Measurements from ENCODE around the gene MMD2.

MMD2 gene

DNA sequence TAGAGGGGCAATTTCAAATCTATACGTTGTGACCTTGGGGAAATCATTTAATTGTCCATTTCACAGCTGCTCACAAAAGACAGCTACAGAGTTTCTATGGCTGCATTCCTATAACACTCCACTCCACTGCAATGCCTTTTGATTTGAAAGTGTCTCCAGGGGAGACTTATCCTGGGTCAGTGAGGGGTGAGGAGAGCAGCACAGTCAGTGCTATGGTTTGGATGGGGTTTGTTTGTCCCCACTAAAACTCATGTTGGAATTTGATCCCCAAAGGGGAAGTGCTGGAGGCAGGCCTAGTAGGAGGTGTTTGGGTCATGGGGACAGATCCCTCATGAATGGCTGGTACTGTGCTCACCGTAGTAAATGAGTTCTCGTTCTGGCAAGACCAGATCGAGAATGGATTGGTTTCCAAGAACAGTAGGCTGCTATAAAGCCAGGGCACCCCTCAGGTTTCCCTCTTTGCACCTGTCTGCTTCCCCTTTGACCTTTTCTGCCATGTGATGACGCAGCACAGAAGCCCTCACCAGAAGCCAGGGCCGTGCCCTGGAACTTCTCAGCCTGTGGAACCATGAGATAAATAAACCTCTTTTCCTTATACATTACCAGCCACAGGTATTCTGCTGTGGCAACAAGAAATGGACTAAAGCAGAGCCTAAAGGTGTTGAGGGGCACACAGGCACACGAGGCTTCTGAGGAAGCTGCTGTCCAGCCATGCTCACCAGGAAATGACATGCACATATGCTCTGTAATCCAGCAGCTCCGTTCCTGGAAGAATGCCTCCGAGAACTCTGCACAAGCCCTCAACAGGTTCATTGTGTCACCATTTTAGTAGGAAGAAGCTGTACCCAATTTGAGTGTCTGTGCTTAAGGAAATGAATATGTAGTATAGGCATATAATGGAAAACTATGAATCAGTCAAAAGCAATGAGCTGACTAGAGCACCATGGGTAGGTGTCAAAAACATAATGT lies 92.2 kb downstream of the MMD2 start:
- DNase-seq: no peak

DNA sequence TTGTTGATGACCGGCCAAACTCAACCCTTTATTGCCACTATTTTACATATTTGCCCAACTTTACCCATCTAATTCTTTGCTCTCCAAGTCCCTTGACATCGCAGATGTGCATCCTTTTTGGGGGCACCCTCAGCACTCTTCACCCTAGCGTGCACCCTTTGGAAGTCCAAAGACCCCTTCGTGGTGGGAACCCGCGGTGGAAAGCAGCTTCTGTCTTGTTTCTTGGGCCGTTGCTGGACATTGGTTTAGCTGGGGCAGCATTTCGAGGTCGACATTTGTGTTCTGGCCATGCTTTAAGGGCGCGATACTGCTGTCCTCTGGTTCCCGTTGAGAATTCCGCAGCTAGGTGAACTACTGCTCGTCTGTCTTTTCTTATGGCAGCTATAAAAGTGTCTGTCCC lies 96.8 kb downstream of the MMD2 start:
- DNase-seq: no peak

DNA sequence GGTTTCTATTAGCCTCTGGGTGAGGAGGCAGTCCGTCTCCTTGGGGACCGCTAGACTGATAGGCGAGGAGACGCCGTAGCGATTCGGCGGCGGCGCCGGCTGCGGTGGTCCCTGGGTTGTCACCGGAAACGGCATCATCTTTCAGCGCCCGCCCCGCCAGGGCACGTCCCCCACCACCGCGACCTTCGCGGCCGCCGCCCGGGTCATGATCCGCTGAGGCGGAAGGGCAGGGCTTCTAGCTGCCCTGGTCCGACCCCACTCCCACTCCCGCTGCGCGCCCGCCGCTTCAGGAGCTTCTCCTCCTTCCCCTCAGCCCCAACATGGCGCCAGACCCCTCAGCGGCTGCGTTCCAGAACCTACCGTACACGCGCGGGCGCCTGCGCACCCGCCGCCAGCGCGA lies 97.3 kb downstream of the MMD2 start, which contains the start of gene PAPOLB:
PAPOLB (minus strand) TSS at position 358 of the 400 bp plus-strand sequence; CDS start at position 138, 220 bp downstream.
- DNase-seq: no peak

DNA sequence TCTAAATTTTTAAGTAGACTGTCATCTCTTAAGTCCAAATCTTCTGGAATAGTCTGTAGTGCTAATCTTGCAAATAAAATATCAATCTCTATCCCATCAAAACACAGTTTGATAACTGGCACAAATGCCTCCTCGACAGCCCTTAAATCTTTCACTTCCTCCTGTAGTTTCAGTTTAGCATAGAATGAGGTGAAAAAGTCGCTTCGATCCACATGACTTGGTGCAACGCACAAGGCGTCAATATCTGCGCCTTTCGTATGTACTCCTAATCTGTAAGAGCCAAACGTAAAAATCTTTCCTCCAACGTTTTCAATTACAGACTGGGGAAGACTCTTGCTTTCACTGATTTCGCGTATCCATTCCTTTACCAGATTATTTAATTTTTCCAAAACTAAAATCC lies 97.8 kb downstream of the MMD2 start:
- DNase-seq: no peak

DNA sequence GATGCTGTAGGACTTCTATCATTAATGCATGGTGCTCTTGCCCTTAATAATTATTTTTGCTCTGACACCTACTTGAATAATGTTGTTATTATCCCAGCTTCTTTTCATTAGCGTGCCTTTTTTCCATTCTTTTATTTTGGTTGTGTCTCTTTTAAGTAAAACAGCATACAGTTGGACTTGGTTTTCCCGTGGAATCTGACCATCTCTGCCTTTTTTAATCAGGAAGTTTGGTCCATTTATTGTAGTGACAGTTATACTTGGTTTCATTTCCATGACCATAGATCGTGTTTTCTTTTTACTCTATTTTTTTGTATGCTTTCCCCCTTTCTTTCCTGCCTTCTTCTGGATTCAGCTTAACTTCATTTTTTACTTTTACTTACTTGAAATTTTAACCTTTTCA lies 101.8 kb downstream of the MMD2 start:
- no peak for DNase-seq

DNA sequence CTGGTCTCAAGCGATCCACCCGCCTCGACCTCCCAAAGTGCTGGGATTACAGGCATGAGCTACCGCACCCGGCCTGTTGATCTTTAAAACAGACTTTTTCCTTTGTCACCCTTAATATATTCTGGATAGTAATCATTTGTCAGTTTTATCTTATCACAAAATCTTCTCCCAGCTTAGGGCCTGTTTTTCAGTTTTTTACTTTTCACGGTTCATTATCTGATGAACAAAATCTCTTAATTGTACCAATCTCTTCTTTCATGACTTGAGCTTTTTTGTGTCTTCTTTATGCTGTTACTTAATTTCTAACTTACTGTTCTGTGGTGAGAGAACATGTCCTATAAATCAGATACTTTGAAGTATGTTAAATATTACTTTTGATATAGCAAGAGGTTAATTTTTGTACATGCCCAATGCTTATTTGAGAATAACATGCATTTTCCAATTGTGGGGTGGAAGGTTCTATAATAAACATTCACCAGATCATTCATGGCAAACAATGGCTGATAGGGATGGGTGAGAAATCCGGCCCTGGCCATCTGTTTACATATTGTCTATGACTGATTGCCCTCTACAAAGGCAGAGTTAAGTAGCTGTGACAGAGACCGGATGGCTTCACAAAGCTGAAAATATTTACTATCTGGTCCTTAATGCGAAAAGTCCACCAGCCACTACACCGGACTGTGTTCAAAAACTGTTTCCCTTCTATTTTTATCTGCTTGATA lies 102.5 kb downstream of the MMD2 start:
- DNase-seq: no peak
